Activated CD8-positive, alpha-beta T cell treated with anti-CD3 and anti-CD28 coated beads for 36 hours (primary cell): ENCODE measurements around the gene SLC35F3. TPM values are rescaled to one million over a fixed set of nuclear protein-coding genes. Genes with fewer than 3 reads are reported as not detected.

Experiments
- ATAC-seq: fragments of 200-7000 bp; cut with Tn5 transposase; one replicate; pipeline ENCODE4 v1.10.0; 2021; ENCODE audit warnings: mild to moderate bottlenecking, moderate library complexity
- CTCF ChIA-PET: fragments of 350-600 bp; sonication (Branson Sonifier 250); formaldehyde crosslinking; loops from one replicate; lab custom pipeline; 2021; ENCODE audit warnings: antibody characterized with exemption; lab: Charles Lee
- POLR2A ChIA-PET: fragments of 350-600 bp; sonication (Branson Sonifier 250); formaldehyde crosslinking; loops from one replicate; lab custom pipeline; 2021; ENCODE audit warnings: antibody characterized with exemption; lab: Charles Lee
- DNase-seq: peaks from one replicate; pipeline ENCODE4 v3.0.0-alpha.2; 2020
- H3K27ac Mint-ChIP-seq: one replicate; pipeline ENCODE4 v1.8.0; 2021; ENCODE audit warnings: mild to moderate bottlenecking, mixed read lengths
- H3K27me3 Mint-ChIP-seq: one replicate; pipeline ENCODE4 v1.8.0; 2021; ENCODE audit warnings: mixed read lengths
- H3K36me3 Mint-ChIP-seq: one replicate; pipeline ENCODE4 v1.8.0; 2021; ENCODE audit warnings: low read depth, mixed read lengths
- H3K4me1 Mint-ChIP-seq: one replicate; pipeline ENCODE4 v1.8.0; 2021; ENCODE audit warnings: low read depth, mixed read lengths
- H3K4me3 Mint-ChIP-seq: one replicate; pipeline ENCODE4 v1.8.0; 2021; ENCODE audit warnings: mild to moderate bottlenecking, moderate library complexity, mixed read lengths
- H3K9me3 Mint-ChIP-seq: one replicate; pipeline ENCODE4 v1.8.0; 2021; ENCODE audit warnings: mixed read lengths
- CTCF ChIP-seq: fragments of 200-600 bp; IDR thresholded peaks from one replicate; pipeline ENCODE4 v1.8.0; 2022; ENCODE audit warnings: antibody characterized with exemption, mild to moderate bottlenecking
- intact Hi-C: fragments of 100-400 bp; cut with micrococcal nuclease; formaldehyde crosslinking; loops from one replicate; pipeline ENCODE4 v1.10.0; 2022
- total RNA-seq, 2 experiments: library from RNA; stranded (reverse); gene quantifications; one replicate each; pipeline ENCODE4 v1.2.3, GENCODE V29; 2021

Gene SLC35F3
- total RNA-seq, 2 experiments from 2014 or later = 3.1 to 3.5 TPM

- intact Hi-C loops = no loop called here
- H3K27ac Mint-ChIP-seq = no peak overlapping the region
- H3K9me3 Mint-ChIP-seq = no peaks in the 10 kb centered on the region
- POLR2A ChIA-PET = no interaction called here
- no peak for TF ChIP-seq CTCF
- ATAC-seq = no peak
- peaks cover 3% of the 10 kb centered on the region for H3K36me3 Mint-ChIP-seq
- DNase-seq = no peak
- CTCF ChIA-PET = interaction anchor here (0.9 to 4.9 kb wide), 5 partner anchors 16 to 96 kb away, joined by 3 to 17 read pairs (median 4); no protein-coding TSS in a partner anchor
- peaks cover 8% of the 10 kb centered on the region for H3K4me1 Mint-ChIP-seq
- no peak overlapping the region for H3K4me3 Mint-ChIP-seq
- H3K27me3 Mint-ChIP-seq = peaks cover 30% of the 10 kb centered on the region
Observed at GRCh38 chr1:234231061-234231892, 326.8 kb downstream of the SLC35F3 start.

DNA sequence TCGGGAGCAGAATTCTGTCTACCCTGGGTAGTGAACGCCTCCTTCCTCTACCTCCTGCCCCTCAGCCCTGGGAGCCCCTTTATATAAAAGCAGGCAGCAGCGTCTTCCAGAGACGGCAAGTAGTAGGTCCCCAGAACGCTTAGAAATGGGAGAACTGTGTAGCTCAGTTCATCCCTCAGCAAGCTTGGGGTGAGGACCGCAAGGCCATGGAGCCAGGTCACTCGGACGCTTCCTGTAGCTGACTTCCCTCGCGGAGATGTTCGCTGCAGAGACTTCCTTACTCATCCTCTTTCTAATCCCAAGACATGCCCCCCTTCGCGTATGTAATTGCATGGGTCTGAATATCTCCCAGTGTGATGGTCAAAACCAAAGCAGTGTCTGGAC is 327.4 kb downstream of the SLC35F3 start:
- intact Hi-C loops = no loop called here
- Mint-ChIP-seq H3K9me3 (no peaks in the 10 kb centered on the region), H3K4me3 (no peak overlapping the region), H3K36me3 (peaks cover 3% of the 10 kb centered on the region), H3K4me1 (peaks cover 8% of the 10 kb centered on the region), H3K27ac (no peak overlapping the region), H3K27me3 (peaks cover 28% of the 10 kb centered on the region)
- ChIA-PET POLR2A (no interaction called here), CTCF (interaction anchor here (4.9 kb wide), 1 partner anchor 78 kb away, joined by 17 read pairs; no protein-coding TSS in a partner anchor)
- ATAC-seq (no peak), DNase-seq (no peak)
- no peak for TF ChIP-seq CTCF

DNA sequence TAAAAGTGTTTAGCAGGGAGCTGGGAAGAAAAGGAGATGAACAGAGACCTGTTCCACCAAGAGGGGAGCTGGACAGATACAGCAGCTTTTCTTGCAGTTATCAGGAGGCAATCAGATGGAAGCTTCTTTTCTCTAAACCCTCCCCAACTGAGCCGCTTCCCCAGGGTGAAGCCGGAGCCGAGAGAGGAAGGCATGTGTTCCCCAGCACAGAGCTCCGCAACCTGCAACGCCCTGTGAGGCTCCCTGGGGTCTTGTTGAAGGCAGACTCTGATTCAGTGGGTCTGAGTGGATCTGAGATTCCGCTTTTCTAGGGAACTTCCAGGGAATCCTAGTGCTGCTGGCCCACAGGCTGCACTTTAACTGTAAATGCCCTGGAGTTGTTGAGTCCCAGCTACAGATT is 329.7 kb downstream of the SLC35F3 start:
- TF ChIP-seq CTCF = no peak
- DNase-seq = no peak
- H3K27me3 Mint-ChIP-seq = peaks cover 27% of the 10 kb centered on the region
- ChIA-PET POLR2A (no interaction called here), CTCF (interaction anchor here (4.9 kb wide), 1 partner anchor 76 kb away, joined by 17 read pairs; no protein-coding TSS in a partner anchor)
- no peaks in the 10 kb centered on the region for H3K9me3 Mint-ChIP-seq
- H3K36me3 Mint-ChIP-seq = peaks cover 3% of the 10 kb centered on the region
- no peak overlapping the region for H3K27ac Mint-ChIP-seq
- H3K4me1 Mint-ChIP-seq = peaks cover 11% of the 10 kb centered on the region
- no peak for ATAC-seq
- intact Hi-C loops = no loop called here
- H3K4me3 Mint-ChIP-seq = no peak overlapping the region

DNA sequence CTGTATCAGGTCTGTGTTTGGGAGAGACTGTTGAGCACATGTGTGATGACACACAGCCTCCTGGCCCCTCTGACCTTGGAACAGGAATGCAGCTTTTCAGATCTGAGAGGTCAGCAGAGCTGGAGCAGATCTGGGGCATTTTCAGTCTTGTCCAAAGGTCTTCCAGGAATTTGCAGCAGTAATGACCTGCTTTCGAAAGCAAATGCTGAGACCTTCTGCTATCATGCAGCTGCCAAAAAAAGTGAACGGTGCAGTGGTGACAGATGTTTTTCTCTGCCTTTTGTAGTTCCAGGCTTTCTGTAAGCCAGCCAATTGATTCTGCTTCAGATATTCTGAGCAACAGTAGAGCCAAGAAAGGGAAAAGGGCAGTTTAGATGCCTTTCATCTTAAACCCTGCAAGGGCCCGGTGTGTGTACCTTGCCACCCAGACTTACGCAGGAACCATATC is 331.0 kb downstream of the SLC35F3 start:
- H3K9me3 Mint-ChIP-seq = no peaks in the 10 kb centered on the region
- H3K27ac Mint-ChIP-seq = no peak overlapping the region
- no peak for ATAC-seq
- no peak overlapping the region for H3K4me3 Mint-ChIP-seq
- intact Hi-C loops = no loop called here
- no peak for DNase-seq
- CTCF ChIA-PET = interaction anchor here (4.9 kb wide), 1 partner anchor 75 kb away, joined by 17 read pairs; no protein-coding TSS in a partner anchor
- H3K36me3 Mint-ChIP-seq = peaks cover 3% of the 10 kb centered on the region
- POLR2A ChIA-PET = interaction anchor here (1.3 kb wide), 1 partner anchor 14 kb away, joined by 3 read pairs; no protein-coding TSS in a partner anchor
- TF ChIP-seq CTCF = no peak
- peaks cover 20% of the 10 kb centered on the region for H3K27me3 Mint-ChIP-seq
- peaks cover 8% of the 10 kb centered on the region for H3K4me1 Mint-ChIP-seq

DNA sequence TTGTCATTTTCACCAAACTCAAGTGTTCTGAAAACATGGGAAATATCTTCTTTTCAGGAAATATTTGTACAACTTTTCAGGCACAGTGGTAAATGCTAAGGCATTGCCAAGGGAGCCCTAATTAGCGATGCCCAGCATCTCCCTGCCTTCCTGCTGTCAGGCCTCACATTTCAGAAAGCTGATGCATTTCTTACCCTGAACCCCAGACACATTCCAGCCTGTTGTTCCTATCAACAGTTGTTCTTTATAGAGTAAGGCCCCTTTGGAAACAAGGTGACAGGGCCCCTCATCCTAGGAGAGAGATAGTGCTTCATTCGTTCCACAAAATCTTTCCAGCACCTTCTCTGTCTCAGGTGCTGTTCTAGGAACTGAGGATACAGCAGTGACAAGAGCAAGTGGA is 332.9 kb downstream of the SLC35F3 start:
- intact Hi-C loops = no loop called here
- ChIA-PET CTCF (interaction anchor here (1.1 to 2.0 kb wide), 3 partner anchors 19 to 123 kb away, joined by 3 to 4 read pairs (median 3); no protein-coding TSS in a partner anchor), POLR2A (no interaction called here)
- DNase-seq (no peak), ATAC-seq (peak; percentile 45)
- H3K27ac Mint-ChIP-seq = no peak overlapping the region
- peaks cover 15% of the 10 kb centered on the region for H3K27me3 Mint-ChIP-seq
- peaks cover 3% of the 10 kb centered on the region for H3K4me1 Mint-ChIP-seq
- no peak for TF ChIP-seq CTCF
- no peaks in the 10 kb centered on the region for H3K9me3 Mint-ChIP-seq
- no peaks in the 10 kb centered on the region for H3K36me3 Mint-ChIP-seq
- H3K4me3 Mint-ChIP-seq = no peak overlapping the region
